CD14-positive monocyte (primary cell): Measurements from ENCODE around the gene DTNA. TPM values are rescaled to one million over a fixed set of nuclear protein-coding genes. Genes with fewer than 3 reads are reported as not detected.

Source experiments
- DNase-seq, 3 donors: peaks; one replicate each; pipeline ENCODE4 v3.0.0-alpha.2; 2011 to 2022
- H2AFZ ChIP-seq: 2 replicates; pipeline ENCODE4 v1.6.0; 2012; ENCODE audit warnings: mild to moderate bottlenecking, low read depth, low read length, inconsistent platforms; ENCODE audit not compliant: insufficient read depth, poor library complexity, severe bottlenecking
- H3K27ac ChIP-seq, 2 donors: 1 replicate in 1 of 2; 2 replicates in 1 of 2; pipeline ENCODE4 v1.5.1; 2012 to 2013; ENCODE audit warnings: low read length in 2 of 2, control low read depth in 1 of 2, inconsistent platforms in 1 of 2, low read depth in 1 of 2, mild to moderate bottlenecking in 1 of 2
- H3K27me3 ChIP-seq, 2 donors: one replicate each; pipeline versions ENCODE4 v1.6.0 to v1.6.1; 2011 to 2013; ENCODE audit warnings: low read length in 2 of 2; ENCODE audit not compliant: control insufficient read depth in 2 of 2, insufficient read depth in 2 of 2
- H3K36me3 ChIP-seq, 2 donors: replicated peaks in 1 of 2; 1 replicate in 1 of 2; 2 replicates in 1 of 2; pipeline versions ENCODE4 v1.5.1 to v1.6.1; 2012 to 2013; ENCODE audit warnings: low read length in 2 of 2, control low read depth in 1 of 2, inconsistent platforms in 1 of 2, mild to moderate bottlenecking in 1 of 2; ENCODE audit not compliant: insufficient read depth in 2 of 2, control insufficient read depth in 1 of 2
- H3K4me1 ChIP-seq, 2 donors: 1 replicate in 1 of 2; 2 replicates in 1 of 2; pipeline versions ENCODE4 v1.5.1 to v1.6.1; 2012 to 2013; ENCODE audit warnings: low read length in 2 of 2, control low read depth in 1 of 2, inconsistent platforms in 1 of 2, mild to moderate bottlenecking in 1 of 2, moderate library complexity in 1 of 2; ENCODE audit not compliant: insufficient read depth in 2 of 2, control insufficient read depth in 1 of 2
- H3K4me2 ChIP-seq: replicated peaks from 2 replicates; pipeline ENCODE3; 2012; ENCODE audit warnings: low read length, moderate library complexity, mild to moderate bottlenecking; ENCODE audit not compliant: poor library complexity, severe bottlenecking; ENCODE audit errors: extremely low read depth
- H3K4me3 ChIP-seq, 3 experiments: fragments of 200-600 bp in 1 of 3; sonication (generic) in 1 of 3; replicated peaks in 1 of 3; 1 replicate in 2 of 3; 2 replicates in 1 of 3; pipeline ENCODE4 v1.5.1; 2011 to 2013; ENCODE audit warnings: low read length in 3 of 3, mild to moderate bottlenecking in 3 of 3, control low read depth in 2 of 3, low read depth in 2 of 3, inconsistent platforms in 1 of 3, moderate library complexity in 1 of 3
- H3K79me2 ChIP-seq: 2 replicates; pipeline ENCODE4 v1.6.0; 2012; ENCODE audit warnings: mild to moderate bottlenecking, control low read depth, inconsistent platforms, low read length, moderate library complexity; ENCODE audit not compliant: insufficient read depth
- H3K9ac ChIP-seq: 2 replicates; pipeline ENCODE4 v1.6.0; 2017; ENCODE audit warnings: low read length, mild to moderate bottlenecking; ENCODE audit not compliant: insufficient read depth, poor library complexity, severe bottlenecking
- H3K9me3 ChIP-seq, 2 donors: replicated peaks in 1 of 2; 1 replicate in 1 of 2; 2 replicates in 1 of 2; pipeline versions ENCODE4 v1.5.1 to v1.6.1; 2012 to 2013; ENCODE audit warnings: low read length in 2 of 2, control low read depth in 1 of 2; ENCODE audit not compliant: control insufficient read depth in 1 of 2, insufficient read depth in 1 of 2
- H4K20me1 ChIP-seq: 2 replicates; pipeline ENCODE4 v1.6.0; 2012; ENCODE audit warnings: mild to moderate bottlenecking, low read length, control low read depth, moderate library complexity; ENCODE audit not compliant: insufficient read depth
- H3K27ac Mint-ChIP-seq, 7 donors: one replicate each; pipeline ENCODE4 v1.8.0; 2020; ENCODE audit warnings: mild to moderate bottlenecking in 7 of 7, mixed read lengths in 7 of 7, moderate library complexity in 6 of 7, inconsistent platforms in 2 of 7
- H3K27me3 Mint-ChIP-seq, 3 donors: one replicate each; pipeline ENCODE4 v1.8.0; 2021 to 2022; ENCODE audit warnings: low read depth in 3 of 3, mild to moderate bottlenecking in 3 of 3, mixed read lengths in 3 of 3, moderate library complexity in 3 of 3, inconsistent platforms in 1 of 3
- H3K36me3 Mint-ChIP-seq, 2 donors: one replicate each; pipeline ENCODE4 v1.8.0; 2020; ENCODE audit warnings: mixed read lengths in 2 of 2, inconsistent platforms in 1 of 2, mild to moderate bottlenecking in 1 of 2
- H3K4me1 Mint-ChIP-seq: one replicate; pipeline ENCODE4 v1.8.0; 2020; ENCODE audit warnings: mild to moderate bottlenecking, mixed read lengths
- H3K4me3 Mint-ChIP-seq, 2 donors: one replicate each; pipeline ENCODE4 v1.8.0; 2020; ENCODE audit warnings: mild to moderate bottlenecking in 2 of 2, mixed read lengths in 2 of 2, moderate library complexity in 1 of 2
- H3K9me3 Mint-ChIP-seq, 7 donors: one replicate each; pipeline ENCODE4 v1.8.0; 2020 to 2022; ENCODE audit warnings: mixed read lengths in 7 of 7, mild to moderate bottlenecking in 6 of 7, moderate library complexity in 6 of 7, inconsistent platforms in 2 of 7
- WGBS: methylation state at CpG from one replicate; pipeline ENCODE4 v1.1.5; 2013; ENCODE audit warnings: missing lambda C conversion rate; ENCODE audit not compliant: insufficient coverage; 5-methylcytosine and 5-hydroxymethylcytosine counted together
- intact Hi-C, 2 donors: fragments of 100-400 bp; cut with micrococcal nuclease; formaldehyde crosslinking; loops; one replicate each; pipeline versions ENCODE4 v1.15.0 to v1.15.1; 2023
- polyA plus RNA-seq, 3 donors: library from polyadenylated mRNA; depleted of rRNA in 1 of 3; unstranded in 2 of 3; stranded (reverse) in 1 of 3; fragments of 300-500 nt in 2 of 3; fragments of >200 nt in 1 of 3; fragmentation: Illumina TruSeq in 2 of 3; gene quantifications; 1 replicate in 2 of 3; 2 replicates in 1 of 3; pipeline ENCODE4 v1.2.3, GENCODE V29; 2012 to 2021
- TF ChIP-seq, protein P1 (sequence below): fragments of 200-600 bp; IDR thresholded peaks from one replicate; pipeline ENCODE4 v1.8.0; 2022; ENCODE audit warnings: antibody characterized with exemption, mild to moderate bottlenecking

The DTNA gene
- polyA plus RNA-seq, 3 donors = 0.53 to 2.3 (median 0.76) TPM

DNA sequence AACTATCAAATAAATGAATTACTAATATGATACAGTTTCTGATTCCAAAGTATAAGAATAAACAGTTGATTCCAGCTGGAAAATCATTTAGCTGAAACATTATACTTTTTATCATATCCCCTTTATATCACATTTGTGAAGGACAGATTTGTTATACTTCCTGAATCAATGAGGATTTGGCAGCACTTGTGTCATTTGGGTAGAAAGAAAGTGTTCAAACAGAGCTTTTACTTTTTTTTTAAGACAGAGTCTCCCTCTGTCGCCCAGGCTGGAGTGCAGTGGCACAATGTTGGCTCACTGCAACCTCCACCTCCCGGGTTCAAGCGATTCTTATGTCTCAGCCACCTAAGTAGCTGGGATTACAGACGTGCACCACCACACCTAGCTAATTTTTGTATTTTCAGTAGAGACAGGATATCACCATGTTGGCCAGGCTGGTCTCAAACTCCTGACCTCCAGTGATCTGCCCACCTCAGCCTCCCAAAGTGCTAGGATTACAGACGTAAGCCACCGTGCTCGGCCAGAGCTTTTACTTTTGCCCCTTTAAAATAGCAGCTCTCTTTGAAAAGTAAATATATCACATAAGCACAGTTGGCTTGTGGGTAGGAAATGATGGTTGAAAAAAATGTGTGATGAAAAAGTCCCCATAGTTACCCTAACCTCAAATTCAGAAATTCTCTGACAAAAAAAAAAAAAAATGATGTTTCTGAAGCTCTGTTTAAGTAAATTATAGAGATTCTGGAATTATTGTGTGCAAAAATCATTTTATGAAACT, 95.2 kb downstream of the DTNA start:
- intact Hi-C loops = no loop called here
- H3K27ac ChIP-seq = no peak overlapping the region
- no peak overlapping the region for H3K27ac Mint-ChIP-seq
- no peaks in the 10 kb centered on the region for H3K9me3 ChIP-seq
- H3K4me3 Mint-ChIP-seq = no peak overlapping the region
- H3K4me2 ChIP-seq = no peak overlapping the region
- H3K4me1 Mint-ChIP-seq = no peaks in the 10 kb centered on the region
- H3K9ac ChIP-seq = no peak overlapping the region
- H4K20me1 ChIP-seq = no peaks in the 10 kb centered on the region
- TF ChIP-seq, protein P1, sequence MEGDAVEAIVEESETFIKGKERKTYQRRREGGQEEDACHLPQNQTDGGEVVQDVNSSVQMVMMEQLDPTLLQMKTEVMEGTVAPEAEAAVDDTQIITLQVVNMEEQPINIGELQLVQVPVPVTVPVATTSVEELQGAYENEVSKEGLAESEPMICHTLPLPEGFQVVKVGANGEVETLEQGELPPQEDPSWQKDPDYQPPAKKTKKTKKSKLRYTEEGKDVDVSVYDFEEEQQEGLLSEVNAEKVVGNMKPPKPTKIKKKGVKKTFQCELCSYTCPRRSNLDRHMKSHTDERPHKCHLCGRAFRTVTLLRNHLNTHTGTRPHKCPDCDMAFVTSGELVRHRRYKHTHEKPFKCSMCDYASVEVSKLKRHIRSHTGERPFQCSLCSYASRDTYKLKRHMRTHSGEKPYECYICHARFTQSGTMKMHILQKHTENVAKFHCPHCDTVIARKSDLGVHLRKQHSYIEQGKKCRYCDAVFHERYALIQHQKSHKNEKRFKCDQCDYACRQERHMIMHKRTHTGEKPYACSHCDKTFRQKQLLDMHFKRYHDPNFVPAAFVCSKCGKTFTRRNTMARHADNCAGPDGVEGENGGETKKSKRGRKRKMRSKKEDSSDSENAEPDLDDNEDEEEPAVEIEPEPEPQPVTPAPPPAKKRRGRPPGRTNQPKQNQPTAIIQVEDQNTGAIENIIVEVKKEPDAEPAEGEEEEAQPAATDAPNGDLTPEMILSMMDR = no peak
- peaks cover 0 to 4% (median 0%) of the 10 kb centered on the region in 3 donors for H3K27me3 Mint-ChIP-seq
- H3K4me3 ChIP-seq = no peak overlapping the region
- H3K4me1 ChIP-seq = no peaks in the 10 kb centered on the region
- DNase-seq = no peak
- no peaks in the 10 kb centered on the region for H3K36me3 Mint-ChIP-seq
- 80% methylated on average over 3 of the region's 7 CpGs for WGBS
- no peak overlapping the region for H2AFZ ChIP-seq
- H3K79me2 ChIP-seq = no peaks in the 10 kb centered on the region
- H3K9me3 Mint-ChIP-seq = no peaks in the 10 kb centered on the region
- H3K36me3 ChIP-seq = no peaks in the 10 kb centered on the region
- H3K27me3 ChIP-seq = no peaks in the 10 kb centered on the region

GRCh38 chr18:34805878-34806351, 95.8 kb downstream of the DTNA start:
- TF ChIP-seq, protein P1 = no peak
- Mint-ChIP-seq H3K27me3 (peaks cover 0 to 4% (median 1%) of the 10 kb centered on the region in 3 donors), H3K4me1 (no peaks in the 10 kb centered on the region), H3K9me3 (no peaks in the 10 kb centered on the region), H3K4me3 (no peak overlapping the region), H3K27ac (no peak overlapping the region), H3K36me3 (no peaks in the 10 kb centered on the region)
- intact Hi-C loops = no loop called here
- no peaks in the 10 kb centered on the region for H3K27me3 ChIP-seq
- H3K79me2 ChIP-seq = no peaks in the 10 kb centered on the region
- H3K4me3 ChIP-seq = no peak overlapping the region
- H3K36me3 ChIP-seq = no peaks in the 10 kb centered on the region
- no peak overlapping the region for H3K27ac ChIP-seq
- no peak for DNase-seq
- H3K4me2 ChIP-seq = no peak overlapping the region
- H3K9ac ChIP-seq = no peak overlapping the region
- H3K4me1 ChIP-seq = no peaks in the 10 kb centered on the region
- H3K9me3 ChIP-seq = no peaks in the 10 kb centered on the region
- H4K20me1 ChIP-seq = no peaks in the 10 kb centered on the region
- no peak overlapping the region for H2AFZ ChIP-seq
